Tibial nerve (tissue), 3 donors: Measurements from ENCODE around the gene BPIFB3.

Source experiments
- POLR2A ChIP-seq, 2 donors: fragments of 450-650 bp; IDR thresholded peaks; one replicate each; pipeline ENCODE4 v1.6.1; 2017; ENCODE audit warnings: antibody characterized with exemption in 2 of 2, mild to moderate bottlenecking in 2 of 2, moderate library complexity in 2 of 2
- TF ChIP-seq, protein P1 (sequence below), 5 experiments: fragments of 200-600 bp in 3 of 5; fragments of 450-650 bp in 2 of 5; sonication (generic) in 3 of 5; IDR thresholded peaks; one replicate each; pipeline ENCODE4 v1.5.1; 2016 to 2019; ENCODE audit warnings: antibody characterized with exemption in 5 of 5, mild to moderate bottlenecking in 3 of 5, moderate library complexity in 2 of 5

DNA sequence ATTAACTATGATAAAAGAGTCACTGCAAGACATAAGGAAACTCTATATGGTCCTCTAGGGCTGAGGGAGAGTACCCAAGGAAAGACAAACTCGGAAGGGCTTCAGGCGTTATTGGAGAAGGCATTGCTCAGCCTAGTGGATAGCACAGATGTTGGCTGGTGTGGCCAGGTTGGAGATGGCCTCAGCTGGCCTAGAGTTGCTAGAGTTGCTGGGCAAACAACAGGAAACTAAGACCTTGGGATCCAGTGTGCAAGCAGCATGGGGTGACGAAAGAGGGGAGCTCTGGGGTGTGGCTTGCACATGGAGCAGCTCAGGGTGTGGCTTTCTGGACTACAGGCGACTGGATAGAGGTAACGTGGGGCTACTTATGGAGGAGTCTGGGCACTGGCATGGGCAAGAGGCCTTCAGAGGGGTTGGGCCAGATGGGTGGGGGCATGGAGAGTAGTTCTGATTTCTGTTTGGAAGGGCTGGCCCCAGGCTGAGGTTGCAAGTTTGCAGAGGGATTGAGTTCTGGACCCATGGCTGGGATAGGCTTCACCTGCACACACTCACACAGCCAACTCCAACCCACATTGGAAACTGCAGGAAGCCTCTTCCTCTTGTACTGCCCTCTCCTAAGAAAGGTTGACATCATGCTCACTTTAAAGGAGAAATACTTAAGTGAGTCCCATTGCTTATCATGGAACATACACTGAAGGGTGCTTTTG is 27.5 kb upstream of the BPIFB3 start:
- TF ChIP-seq, protein P1, sequence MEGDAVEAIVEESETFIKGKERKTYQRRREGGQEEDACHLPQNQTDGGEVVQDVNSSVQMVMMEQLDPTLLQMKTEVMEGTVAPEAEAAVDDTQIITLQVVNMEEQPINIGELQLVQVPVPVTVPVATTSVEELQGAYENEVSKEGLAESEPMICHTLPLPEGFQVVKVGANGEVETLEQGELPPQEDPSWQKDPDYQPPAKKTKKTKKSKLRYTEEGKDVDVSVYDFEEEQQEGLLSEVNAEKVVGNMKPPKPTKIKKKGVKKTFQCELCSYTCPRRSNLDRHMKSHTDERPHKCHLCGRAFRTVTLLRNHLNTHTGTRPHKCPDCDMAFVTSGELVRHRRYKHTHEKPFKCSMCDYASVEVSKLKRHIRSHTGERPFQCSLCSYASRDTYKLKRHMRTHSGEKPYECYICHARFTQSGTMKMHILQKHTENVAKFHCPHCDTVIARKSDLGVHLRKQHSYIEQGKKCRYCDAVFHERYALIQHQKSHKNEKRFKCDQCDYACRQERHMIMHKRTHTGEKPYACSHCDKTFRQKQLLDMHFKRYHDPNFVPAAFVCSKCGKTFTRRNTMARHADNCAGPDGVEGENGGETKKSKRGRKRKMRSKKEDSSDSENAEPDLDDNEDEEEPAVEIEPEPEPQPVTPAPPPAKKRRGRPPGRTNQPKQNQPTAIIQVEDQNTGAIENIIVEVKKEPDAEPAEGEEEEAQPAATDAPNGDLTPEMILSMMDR (IDR thresholded peaks at IDR 0.05): no peak
- no peak for TF ChIP-seq POLR2A (IDR thresholded peaks at IDR 0.05)
